GM21786 (cell line): ENCODE measurements around the gene ATF6B.

ENCODE experiments used
- ATAC-seq: cut with Tn5 transposase; IDR thresholded peaks from one replicate; pipeline ENCODE4 v1.9.1; 2021; ENCODE audit not compliant: unreplicated experiment

Gene ATF6B

GRCh38 chr6:32132110-32132509 is 4.1 kb upstream of the ATF6B start:
- ATAC-seq = no peak

GRCh38 chr6:32131439-32131948 is 3.4 kb upstream of the ATF6B start:
- ATAC-seq = no peak

- ATAC-seq = no peak
Observed at GRCh38 chr6:32129297-32130088, 1.4 kb upstream of the ATF6B start.

- ATAC-seq = no peak
Observed at GRCh38 chr6:32128751-32129296, 778 bp upstream of the ATF6B start.

GRCh38 chr6:32127409-32127716 is 683 bp downstream of the ATF6B start:
- no peak for ATAC-seq

GRCh38 chr6:32126880-32127279 is 1.2 kb downstream of the ATF6B start:
- no peak for ATAC-seq

- no peak for ATAC-seq
Observed at GRCh38 chr6:32123681-32124080, 4.4 kb downstream of the ATF6B start.

- ATAC-seq = no peak
Observed at GRCh38 chr6:32120573-32121059, 7.4 kb downstream of the ATF6B start.

- no peak for ATAC-seq
Observed at GRCh38 chr6:32118782-32119628, 9.0 kb downstream of the ATF6B start.

GRCh38 chr6:32117461-32117860 is 10.6 kb downstream of the ATF6B start:
- no peak for ATAC-seq

- no peak for ATAC-seq
Observed at GRCh38 chr6:32116674-32117073, 11.4 kb downstream of the ATF6B start.

- no peak for ATAC-seq
Observed at GRCh38 chr6:32115623-32116022, 12.4 kb downstream of the ATF6B start.

- no peak for ATAC-seq
Observed at GRCh38 chr6:32114796-32115195, 13.2 kb downstream of the ATF6B start.

- ATAC-seq = no peak
Observed at GRCh38 chr6:32113386-32114352, 14.4 kb downstream of the ATF6B start.

GRCh38 chr6:32112431-32112980 is 15.5 kb downstream of the ATF6B start:
- ATAC-seq = no peak

- ATAC-seq = no peak
Observed at GRCh38 chr6:32111424-32112066, 16.5 kb downstream of the ATF6B start.

- no peak for ATAC-seq
Observed at GRCh38 chr6:32110632-32111031, 17.4 kb downstream of the ATF6B start.

- ATAC-seq = no peak
Observed at GRCh38 chr6:32109765-32110160, 18.3 kb downstream of the ATF6B start.

- no peak for ATAC-seq
Observed at GRCh38 chr6:32109114-32109764, 18.8 kb downstream of the ATF6B start, which contains the start of gene TNXB. TNXB (minus strand) TSS chr6:32109338; CDS start chr6:32098198, 11,140 bp downstream.
